ENCODE measurements around the gene EHBP1.

The EHBP1 gene

DNA sequence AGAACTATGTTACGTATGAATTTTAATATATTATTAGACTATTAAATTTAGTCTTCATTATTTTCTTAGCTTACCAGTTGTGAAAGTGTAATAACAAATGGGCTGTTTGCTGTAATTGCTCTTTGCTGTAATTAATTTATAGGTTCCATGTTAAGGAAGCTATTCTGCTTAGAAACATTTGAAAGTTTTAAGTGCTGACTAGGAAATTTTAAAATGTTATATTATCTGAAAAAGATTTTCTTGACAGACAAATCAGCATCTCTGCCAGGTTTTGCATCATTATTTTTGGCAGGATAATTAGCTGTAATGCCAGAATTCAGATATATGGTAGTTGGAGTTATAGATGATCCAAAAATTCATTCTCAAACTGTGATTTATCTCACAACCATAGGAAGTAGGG is 387.3 kb downstream of the EHBP1 start:
- no peak for DNase-seq

DNA sequence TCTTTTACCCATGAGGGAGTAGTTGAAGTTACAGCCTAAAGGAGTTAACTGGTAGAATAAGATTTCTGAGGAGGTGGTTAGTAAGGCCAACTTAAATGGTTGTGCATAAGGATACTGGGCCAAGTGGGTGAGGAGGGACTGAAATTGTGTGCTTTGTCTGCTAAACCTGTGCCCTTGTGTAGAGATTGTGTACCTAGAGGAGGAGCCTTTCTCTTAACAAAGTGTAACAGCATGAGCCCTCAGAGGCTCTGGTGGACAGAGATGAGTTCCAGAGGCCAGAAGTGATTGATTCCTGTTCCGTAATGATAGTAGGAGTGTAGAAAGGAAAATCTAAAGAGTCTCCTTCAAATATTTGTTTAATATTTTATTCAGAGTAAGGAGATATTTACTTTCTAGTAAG is 388.0 kb downstream of the EHBP1 start:
- no peak for DNase-seq

All from hematopoietic multipotent progenitor cell treated with erythropoietin and hydrocortisone succinate and interleukin-3 and kit ligand, for 6 days (in vitro differentiated cells).